RWPE2 (cell line): ENCODE results near the gene BCHE.

Source experiments
- ATAC-seq: fragments of 200-7000 bp; cut with Tn5 transposase; 3 replicates; pipeline ENCODE4 v1.9.1; 2021; ENCODE audit warnings: low read depth
- DNase-seq: peaks from one replicate; pipeline ENCODE4 v3.0.0-alpha.2; 2020; ENCODE audit warnings: low spot score
- H3K27ac ChIP-seq: fragments of 450-650 bp; 2 replicates; pipeline ENCODE4 v1.5.1; 2017; ENCODE audit warnings: mild to moderate bottlenecking; ENCODE audit not compliant: poor library complexity, severe bottlenecking
- H3K27me3 ChIP-seq: fragments of 250-450 bp; sonication (Bioruptor Pico); 2 replicates; pipeline ENCODE4 v1.5.1; 2021; ENCODE audit warnings: mild to moderate bottlenecking, moderate library complexity; ENCODE audit not compliant: insufficient read depth, poor library complexity, severe bottlenecking
- H3K36me3 ChIP-seq: fragments of 250-450 bp; sonication (Bioruptor Pico); 2 replicates; pipeline ENCODE4 v1.5.1; 2020; ENCODE audit warnings: low read depth, mild to moderate bottlenecking, moderate library complexity
- H3K4me1 ChIP-seq: fragments of 250-450 bp; sonication (Bioruptor Pico); 2 replicates; pipeline ENCODE4 v1.5.1; 2021; ENCODE audit warnings: mild to moderate bottlenecking, moderate library complexity; ENCODE audit not compliant: insufficient read depth, poor library complexity, severe bottlenecking
- H3K4me3 ChIP-seq: fragments of 250-450 bp; sonication (Bioruptor Pico); 2 replicates; pipeline ENCODE4 v1.5.1; 2021; ENCODE audit warnings: mild to moderate bottlenecking, moderate library complexity; ENCODE audit not compliant: severe bottlenecking
- H3K9me3 ChIP-seq: fragments of 250-450 bp; sonication (Bioruptor Pico); 2 replicates; pipeline ENCODE4 v1.5.1; 2021; ENCODE audit warnings: mild to moderate bottlenecking, moderate library complexity; ENCODE audit not compliant: severe bottlenecking
- CTCF ChIP-seq: fragments of 450-650 bp; IDR thresholded peaks from one replicate; pipeline ENCODE4 v1.5.1; 2017; ENCODE audit warnings: mild to moderate bottlenecking, moderate library complexity; ENCODE audit not compliant: poor library complexity, severe bottlenecking

BCHE gene

GRCh38 chr3:165742351-165742750 lies 94.9 kb downstream of the BCHE start:
- no peaks in the 10 kb centered on the region for H3K9me3 ChIP-seq
- H3K27ac ChIP-seq = no peak overlapping the region
- H3K27me3 ChIP-seq = no peaks in the 10 kb centered on the region
- TF ChIP-seq CTCF = no peak
- no peak for ATAC-seq
- no peak for DNase-seq
- H3K36me3 ChIP-seq = no peaks in the 10 kb centered on the region
- H3K4me1 ChIP-seq = no peaks in the 10 kb centered on the region
- H3K4me3 ChIP-seq = no peak overlapping the region

DNA sequence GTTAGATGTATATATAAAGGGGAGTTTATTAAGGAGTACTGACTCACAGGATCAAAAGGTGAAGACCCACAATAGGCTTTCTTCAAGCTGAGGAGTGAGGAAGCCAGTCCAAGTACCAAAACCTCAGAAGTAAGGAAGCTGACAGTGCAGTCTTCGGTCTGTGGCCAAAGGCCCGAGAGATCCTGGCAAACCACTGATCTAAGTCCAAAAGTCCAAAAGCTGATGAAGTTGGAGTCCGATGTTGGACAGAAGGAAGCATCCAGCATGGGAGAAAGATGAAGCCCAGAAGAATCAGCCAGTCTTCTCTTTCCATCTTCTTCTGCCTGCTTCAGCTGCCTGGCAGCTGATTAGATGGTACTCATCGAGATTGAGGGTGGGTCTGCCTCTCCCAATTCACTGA lies 107.5 kb downstream of the BCHE start:
- Histone ChIP-seq H3K36me3 (no peaks in the 10 kb centered on the region), H3K9me3 (no peaks in the 10 kb centered on the region), H3K27me3 (no peaks in the 10 kb centered on the region), H3K4me1 (no peaks in the 10 kb centered on the region), H3K4me3 (no peak overlapping the region), H3K27ac (no peak overlapping the region)
- TF ChIP-seq CTCF = no peak
- DNase-seq = no peak
- ATAC-seq = no peak

GRCh38 chr3:165728924-165729323 lies 108.3 kb downstream of the BCHE start:
- Histone ChIP-seq H3K4me3 (no peak overlapping the region), H3K27ac (no peak overlapping the region), H3K27me3 (no peaks in the 10 kb centered on the region), H3K36me3 (no peaks in the 10 kb centered on the region), H3K4me1 (no peaks in the 10 kb centered on the region), H3K9me3 (no peaks in the 10 kb centered on the region)
- ATAC-seq = no peak
- DNase-seq = no peak
- TF ChIP-seq CTCF = no peak

DNA sequence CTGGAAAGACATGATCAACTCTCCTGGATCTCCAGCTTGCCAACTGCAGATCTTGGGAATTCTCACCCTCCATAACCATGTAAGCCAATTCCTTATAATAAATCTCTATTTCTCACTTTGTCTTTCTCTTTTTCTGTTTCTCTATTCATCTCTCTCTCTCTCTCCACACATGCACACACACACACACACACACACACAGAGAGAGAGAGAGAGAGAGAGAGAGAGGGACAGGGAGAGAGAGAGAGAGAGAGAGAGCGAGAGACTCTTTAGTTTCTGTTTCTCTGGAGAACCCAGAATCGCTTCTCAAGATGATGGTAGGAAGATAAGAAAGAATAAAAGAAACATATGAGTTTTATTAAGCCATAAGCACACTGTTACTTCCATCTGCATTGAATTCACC lies 111.9 kb downstream of the BCHE start:
- no peaks in the 10 kb centered on the region for H3K27me3 ChIP-seq
- no peaks in the 10 kb centered on the region for H3K9me3 ChIP-seq
- no peak for DNase-seq
- H3K4me1 ChIP-seq = no peaks in the 10 kb centered on the region
- no peak for ATAC-seq
- TF ChIP-seq CTCF = no peak
- no peak overlapping the region for H3K4me3 ChIP-seq
- no peaks in the 10 kb centered on the region for H3K36me3 ChIP-seq
- H3K27ac ChIP-seq = no peak overlapping the region
